Upper lobe of left lung (tissue), 4 donors: ENCODE results near the gene AGBL1.

Experiments
- EP300 ChIP-seq, 4 donors: sonication (generic); formaldehyde crosslinking; IDR thresholded peaks; one replicate each; pipeline ENCODE4 v1.5.1; 2017; ENCODE audit warnings: antibody characterized with exemption in 4 of 4, control low read depth in 2 of 4
- POLR2A ChIP-seq, 4 donors: fragments of 450-650 bp; IDR thresholded peaks; one replicate each; pipeline ENCODE4 v1.5.1; 2016 to 2017; ENCODE audit warnings: antibody characterized with exemption in 4 of 4, mild to moderate bottlenecking in 2 of 4
- TF ChIP-seq, protein P1 (sequence below), 6 experiments: fragments of 450-650 bp in 4 of 6; fragments of 200-600 bp in 2 of 6; sonication (generic) in 2 of 6; IDR thresholded peaks; one replicate each; pipeline ENCODE4 v1.5.1; 2016 to 2019; ENCODE audit warnings: antibody characterized with exemption in 6 of 6

DNA sequence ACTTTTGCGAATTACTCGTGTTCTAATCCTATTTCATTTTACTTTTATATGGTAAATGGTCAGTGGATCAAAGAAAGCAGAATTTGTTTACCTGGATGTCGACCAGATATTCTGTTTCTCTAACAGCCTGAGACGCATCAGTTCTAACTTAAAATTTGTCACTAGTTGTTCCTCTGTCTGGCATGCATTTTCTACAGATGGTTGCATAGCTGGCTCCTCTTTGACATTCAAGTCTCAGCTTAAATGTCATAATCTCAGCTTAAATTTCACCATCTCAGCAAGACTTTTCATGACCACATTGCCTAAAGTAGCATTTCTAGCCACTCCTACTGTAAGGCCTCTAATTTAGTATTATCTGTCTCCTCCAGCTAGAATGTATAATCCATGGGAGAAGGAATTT lies 609.3 kb downstream of the AGBL1 start:
- TF ChIP-seq EP300 (IDR thresholded peaks at IDR 0.05) = no peak
- TF ChIP-seq, protein P1, sequence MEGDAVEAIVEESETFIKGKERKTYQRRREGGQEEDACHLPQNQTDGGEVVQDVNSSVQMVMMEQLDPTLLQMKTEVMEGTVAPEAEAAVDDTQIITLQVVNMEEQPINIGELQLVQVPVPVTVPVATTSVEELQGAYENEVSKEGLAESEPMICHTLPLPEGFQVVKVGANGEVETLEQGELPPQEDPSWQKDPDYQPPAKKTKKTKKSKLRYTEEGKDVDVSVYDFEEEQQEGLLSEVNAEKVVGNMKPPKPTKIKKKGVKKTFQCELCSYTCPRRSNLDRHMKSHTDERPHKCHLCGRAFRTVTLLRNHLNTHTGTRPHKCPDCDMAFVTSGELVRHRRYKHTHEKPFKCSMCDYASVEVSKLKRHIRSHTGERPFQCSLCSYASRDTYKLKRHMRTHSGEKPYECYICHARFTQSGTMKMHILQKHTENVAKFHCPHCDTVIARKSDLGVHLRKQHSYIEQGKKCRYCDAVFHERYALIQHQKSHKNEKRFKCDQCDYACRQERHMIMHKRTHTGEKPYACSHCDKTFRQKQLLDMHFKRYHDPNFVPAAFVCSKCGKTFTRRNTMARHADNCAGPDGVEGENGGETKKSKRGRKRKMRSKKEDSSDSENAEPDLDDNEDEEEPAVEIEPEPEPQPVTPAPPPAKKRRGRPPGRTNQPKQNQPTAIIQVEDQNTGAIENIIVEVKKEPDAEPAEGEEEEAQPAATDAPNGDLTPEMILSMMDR (IDR thresholded peaks at IDR 0.05) = no peak
- TF ChIP-seq POLR2A (IDR thresholded peaks at IDR 0.05) = no peak
